ENCODE data around the gene MTCH1. TPM values are rescaled to one million over a fixed set of nuclear protein-coding genes. Genes with fewer than 3 reads are reported as not detected.

The MTCH1 gene
- total and polyA plus RNA-seq, 9 of the 15 experiments (the other 6 are each of a cell fraction or from before 2014, with no cell fraction given) = 7.9 to 161 (median 118) TPM

- TF ChIP-seq ZNF146 (CRISPR knock-in tag; IDR thresholded peaks at IDR 0.05; ENCODE audit: unreplicated experiment) = no peak
- TF ChIP-seq, protein P1, sequence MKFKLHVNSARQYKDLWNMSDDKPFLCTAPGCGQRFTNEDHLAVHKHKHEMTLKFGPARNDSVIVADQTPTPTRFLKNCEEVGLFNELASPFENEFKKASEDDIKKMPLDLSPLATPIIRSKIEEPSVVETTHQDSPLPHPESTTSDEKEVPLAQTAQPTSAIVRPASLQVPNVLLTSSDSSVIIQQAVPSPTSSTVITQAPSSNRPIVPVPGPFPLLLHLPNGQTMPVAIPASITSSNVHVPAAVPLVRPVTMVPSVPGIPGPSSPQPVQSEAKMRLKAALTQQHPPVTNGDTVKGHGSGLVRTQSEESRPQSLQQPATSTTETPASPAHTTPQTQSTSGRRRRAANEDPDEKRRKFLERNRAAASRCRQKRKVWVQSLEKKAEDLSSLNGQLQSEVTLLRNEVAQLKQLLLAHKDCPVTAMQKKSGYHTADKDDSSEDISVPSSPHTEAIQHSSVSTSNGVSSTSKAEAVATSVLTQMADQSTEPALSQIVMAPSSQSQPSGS (CRISPR knock-in tag; IDR thresholded peaks at IDR 0.05) = no peak
- TF ChIP-seq, protein P2, sequence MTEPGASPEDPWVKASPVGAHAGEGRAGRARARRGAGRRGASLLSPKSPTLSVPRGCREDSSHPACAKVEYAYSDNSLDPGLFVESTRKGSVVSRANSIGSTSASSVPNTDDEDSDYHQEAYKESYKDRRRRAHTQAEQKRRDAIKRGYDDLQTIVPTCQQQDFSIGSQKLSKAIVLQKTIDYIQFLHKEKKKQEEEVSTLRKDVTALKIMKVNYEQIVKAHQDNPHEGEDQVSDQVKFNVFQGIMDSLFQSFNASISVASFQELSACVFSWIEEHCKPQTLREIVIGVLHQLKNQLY (CRISPR knock-in tag; conservative IDR thresholded peaks at IDR 0.05) = no peak
- TF ChIP-seq SMAD3 (CRISPR knock-in tag; conservative IDR thresholded peaks at IDR 0.05) = 0 out of 2 replicates have a peak, but pooled peaks have one; percentile 14
- no peak for TF ChIP-seq YBX1 (IDR thresholded peaks at IDR 0.05)
- TF ChIP-seq, protein P3, sequence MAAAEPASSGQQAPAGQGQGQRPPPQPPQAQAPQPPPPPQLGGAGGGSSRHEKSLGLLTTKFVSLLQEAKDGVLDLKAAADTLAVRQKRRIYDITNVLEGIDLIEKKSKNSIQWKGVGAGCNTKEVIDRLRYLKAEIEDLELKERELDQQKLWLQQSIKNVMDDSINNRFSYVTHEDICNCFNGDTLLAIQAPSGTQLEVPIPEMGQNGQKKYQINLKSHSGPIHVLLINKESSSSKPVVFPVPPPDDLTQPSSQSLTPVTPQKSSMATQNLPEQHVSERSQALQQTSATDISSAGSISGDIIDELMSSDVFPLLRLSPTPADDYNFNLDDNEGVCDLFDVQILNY (CRISPR knock-in tag; IDR thresholded peaks at IDR 0.05) = no peak
- TF ChIP-seq PRPF4 (IDR thresholded peaks at IDR 0.05; ENCODE audit: insufficient read depth, low read depth, low read length, poor library complexity, severe bottlenecking) = no peak
- TF ChIP-seq TEAD1 (CRISPR knock-in tag; IDR thresholded peaks at IDR 0.05) = no peak
- TF ChIP-seq POLR3A (IDR thresholded peaks at IDR 0.05; ENCODE audit: borderline replicate concordance, extremely low read depth, insufficient read depth, insufficient read length) = no peak
- no peak for TF ChIP-seq ZNF512 (tag; IDR thresholded peaks at IDR 0.05)
- TF ChIP-seq ZFPM2 (CRISPR knock-in tag; IDR thresholded peaks at IDR 0.05) = no peak
- TF ChIP-seq IFI16 (CRISPR knock-in tag; IDR thresholded peaks at IDR 0.05) = no peak
- TF ChIP-seq RBM14 (IDR thresholded peaks at IDR 0.05; ENCODE audit: borderline replicate concordance, insufficient read depth, low read depth, low read length) = no peak
- no peak for TF ChIP-seq SIN3B (IDR thresholded peaks at IDR 0.05; ENCODE audit: low read depth)
- peak; percentile 69 for TF ChIP-seq CBFA2T3 (IDR thresholded peaks at IDR 0.05)
- no peak for TF ChIP-seq ZNF174 (CRISPR knock-in tag; IDR thresholded peaks at IDR 0.05)
- no peak for TF ChIP-seq JUNB (CRISPR knock-in tag; conservative IDR thresholded peaks at IDR 0.05)
- 0 out of 2 replicates have a peak, but pooled peaks have one; percentile 9 for TF ChIP-seq ARID1B (IDR thresholded peaks at IDR 0.05)
- TF ChIP-seq KLF10 (CRISPR knock-in tag; IDR thresholded peaks at IDR 0.05) = no peak
- TF ChIP-seq PML (IDR thresholded peaks at IDR 0.05; ENCODE audit: low read length) = no peak
- TF ChIP-seq TEAD4 (IDR thresholded peaks at IDR 0.05; ENCODE audit: low read length) = no peak
- TF ChIP-seq TEAD4 (CRISPR knock-in tag; IDR thresholded peaks at IDR 0.05; ENCODE audit: borderline replicate concordance) = no peak
- TF ChIP-seq STAG1 (CRISPR knock-in tag; IDR thresholded peaks at IDR 0.05; ENCODE audit: borderline replicate concordance) = no peak
- TF ChIP-seq TGIF2 (CRISPR knock-in tag; IDR thresholded peaks at IDR 0.05) = no peak
- TF ChIP-seq MIER1 (IDR thresholded peaks at IDR 0.05; ENCODE audit: low read depth) = no peak
These were observed 2.5 kb downstream of the MTCH1 start (continued) for GRCh38 chr6:36983538-36983937.
